Colonic mucosa (tissue), 4 donors: Measurements from ENCODE around the gene CREB5. TPM values are rescaled to one million over a fixed set of nuclear protein-coding genes. Genes with fewer than 3 reads are reported as not detected.

Experiments
- DNase-seq: peaks from one replicate; pipeline ENCODE4 v3.0.0-alpha.2; 2020
- H3K27ac ChIP-seq: fragments of 200-600 bp; one replicate; pipeline ENCODE4 v1.8.0; 2021
- H3K27me3 ChIP-seq: fragments of 200-600 bp; one replicate; pipeline ENCODE4 v1.8.0; 2021
- H3K36me3 ChIP-seq: fragments of 200-600 bp; one replicate; pipeline ENCODE4 v1.8.0; 2021
- H3K4me1 ChIP-seq: fragments of 200-600 bp; one replicate; pipeline ENCODE4 v1.8.0; 2021; ENCODE audit warnings: mild to moderate bottlenecking
- H3K4me3 ChIP-seq: fragments of 200-600 bp; one replicate; pipeline ENCODE4 v1.8.0; 2021
- H3K9ac ChIP-seq, 2 donors: one replicate each; pipeline ENCODE4 v1.7.0; 2013; ENCODE audit warnings: control low read depth in 2 of 2, low read depth in 2 of 2, low read length in 2 of 2
- H3K9me3 ChIP-seq: fragments of 200-600 bp; one replicate; pipeline ENCODE4 v1.8.0; 2021
- intact Hi-C: fragments of 100-400 bp; cut with DNase I; formaldehyde crosslinking; loops from one replicate; pipeline ENCODE4 v1.14.1; 2022
- total RNA-seq, 2 donors: library from RNA; stranded (reverse); fragmentation: NEBNext Ultra II Directional in 1 of 2; extraction: Animal tissue kit (Norgen Biotek cat#: 25700) in 1 of 2; gene quantifications; one replicate each; pipeline ENCODE4 v1.2.1, GENCODE V29; 2021
- TF ChIP-seq, protein P1 (sequence below): fragments of 200-600 bp; IDR thresholded peaks from one replicate; pipeline ENCODE4 v1.8.0; 2022; ENCODE audit warnings: antibody characterized with exemption, mild to moderate bottlenecking
- donor health status: healthy.
- donor health status: DM: no; HTN: no; CAD: no.
- donor health status: DM: no; HTN: no; CAD: no.

The CREB5 gene
- total RNA-seq, 2 donors from 2014 or later = 0.54 to 3.6 TPM

DNA sequence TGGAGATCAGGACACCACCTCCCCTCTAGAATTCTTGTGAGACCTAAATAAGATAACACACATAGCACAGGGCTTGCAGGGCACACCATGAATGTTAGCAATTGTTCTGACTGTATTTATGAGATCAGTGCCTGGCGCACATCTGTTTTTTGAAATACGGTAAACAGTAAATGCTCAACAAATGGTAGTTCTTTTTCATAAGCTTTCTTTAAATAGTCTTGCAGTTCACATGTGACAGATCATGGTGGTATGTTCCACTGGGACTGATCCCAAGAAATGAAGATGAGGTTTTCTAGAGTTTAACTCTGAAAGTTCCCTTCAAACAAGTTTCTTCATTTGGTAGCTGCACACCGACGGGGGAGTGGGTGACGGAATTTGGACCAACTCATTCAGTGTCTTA lies 34.8 kb downstream of the CREB5 start:
- Histone ChIP-seq H3K4me1 (no peaks in the 10 kb centered on the region), H3K36me3 (no peaks in the 10 kb centered on the region), H3K4me3 (no peak overlapping the region), H3K9me3 (no peaks in the 10 kb centered on the region), H3K27me3 (no peaks in the 10 kb centered on the region), H3K9ac (no peak overlapping the region), H3K27ac (no peak overlapping the region)
- TF ChIP-seq, protein P1, sequence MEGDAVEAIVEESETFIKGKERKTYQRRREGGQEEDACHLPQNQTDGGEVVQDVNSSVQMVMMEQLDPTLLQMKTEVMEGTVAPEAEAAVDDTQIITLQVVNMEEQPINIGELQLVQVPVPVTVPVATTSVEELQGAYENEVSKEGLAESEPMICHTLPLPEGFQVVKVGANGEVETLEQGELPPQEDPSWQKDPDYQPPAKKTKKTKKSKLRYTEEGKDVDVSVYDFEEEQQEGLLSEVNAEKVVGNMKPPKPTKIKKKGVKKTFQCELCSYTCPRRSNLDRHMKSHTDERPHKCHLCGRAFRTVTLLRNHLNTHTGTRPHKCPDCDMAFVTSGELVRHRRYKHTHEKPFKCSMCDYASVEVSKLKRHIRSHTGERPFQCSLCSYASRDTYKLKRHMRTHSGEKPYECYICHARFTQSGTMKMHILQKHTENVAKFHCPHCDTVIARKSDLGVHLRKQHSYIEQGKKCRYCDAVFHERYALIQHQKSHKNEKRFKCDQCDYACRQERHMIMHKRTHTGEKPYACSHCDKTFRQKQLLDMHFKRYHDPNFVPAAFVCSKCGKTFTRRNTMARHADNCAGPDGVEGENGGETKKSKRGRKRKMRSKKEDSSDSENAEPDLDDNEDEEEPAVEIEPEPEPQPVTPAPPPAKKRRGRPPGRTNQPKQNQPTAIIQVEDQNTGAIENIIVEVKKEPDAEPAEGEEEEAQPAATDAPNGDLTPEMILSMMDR = no peak
- DNase-seq = no peak
- intact Hi-C loops = no loop called here

DNA sequence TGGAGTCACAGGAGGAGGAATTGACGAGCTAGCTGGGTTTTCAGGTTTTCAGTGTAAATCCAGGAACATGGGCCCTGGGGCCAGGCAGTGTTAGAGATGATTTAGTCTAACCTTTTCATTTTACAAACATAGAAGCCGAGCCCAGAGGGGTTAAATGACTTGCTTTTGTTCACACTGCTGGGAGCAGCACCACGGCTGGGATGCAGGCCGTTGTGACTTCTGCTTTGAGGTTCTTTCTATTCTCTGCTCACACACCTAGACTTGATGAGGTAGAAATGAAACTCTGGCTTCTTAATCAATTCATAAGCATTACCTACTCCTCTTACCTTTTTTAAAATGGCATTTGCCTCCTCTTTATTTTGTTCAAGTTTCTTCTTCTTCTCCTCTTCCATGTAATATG lies 36.4 kb downstream of the CREB5 start:
- intact Hi-C loops = no loop called here
- TF ChIP-seq, protein P1 = no peak
- no peak overlapping the region for H3K4me3 ChIP-seq
- H3K9ac ChIP-seq = no peak overlapping the region
- DNase-seq = no peak
- H3K9me3 ChIP-seq = no peaks in the 10 kb centered on the region
- no peak overlapping the region for H3K27ac ChIP-seq
- no peaks in the 10 kb centered on the region for H3K27me3 ChIP-seq
- no peaks in the 10 kb centered on the region for H3K36me3 ChIP-seq
- no peaks in the 10 kb centered on the region for H3K4me1 ChIP-seq

DNA sequence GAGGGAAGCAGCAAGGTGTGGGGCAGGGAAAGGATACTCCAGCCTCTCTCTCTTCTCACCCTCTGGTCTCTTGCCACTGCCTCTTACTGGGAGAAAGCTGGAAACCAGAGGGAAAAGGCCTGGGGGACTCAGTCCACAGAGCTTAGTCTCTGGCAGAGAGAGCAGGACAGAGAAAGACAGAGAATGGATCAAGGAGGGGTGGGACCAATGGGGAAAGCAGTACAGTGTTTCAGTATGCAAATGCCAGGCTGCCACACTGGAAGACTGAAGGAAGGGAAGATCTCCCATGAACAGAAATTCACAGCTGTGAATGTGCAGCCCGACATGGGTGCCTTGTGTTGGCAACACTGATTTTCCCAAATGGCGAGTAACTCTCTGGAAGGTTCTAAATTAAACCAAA lies 40.4 kb downstream of the CREB5 start:
- intact Hi-C loops = no loop called here
- TF ChIP-seq, protein P1 = no peak
- DNase-seq = no peak
- no peak overlapping the region for H3K9ac ChIP-seq
- H3K27ac ChIP-seq = no peak overlapping the region
- no peaks in the 10 kb centered on the region for H3K36me3 ChIP-seq
- no peak overlapping the region for H3K4me3 ChIP-seq
- H3K9me3 ChIP-seq = no peaks in the 10 kb centered on the region
- no peaks in the 10 kb centered on the region for H3K27me3 ChIP-seq
- H3K4me1 ChIP-seq = no peaks in the 10 kb centered on the region

DNA sequence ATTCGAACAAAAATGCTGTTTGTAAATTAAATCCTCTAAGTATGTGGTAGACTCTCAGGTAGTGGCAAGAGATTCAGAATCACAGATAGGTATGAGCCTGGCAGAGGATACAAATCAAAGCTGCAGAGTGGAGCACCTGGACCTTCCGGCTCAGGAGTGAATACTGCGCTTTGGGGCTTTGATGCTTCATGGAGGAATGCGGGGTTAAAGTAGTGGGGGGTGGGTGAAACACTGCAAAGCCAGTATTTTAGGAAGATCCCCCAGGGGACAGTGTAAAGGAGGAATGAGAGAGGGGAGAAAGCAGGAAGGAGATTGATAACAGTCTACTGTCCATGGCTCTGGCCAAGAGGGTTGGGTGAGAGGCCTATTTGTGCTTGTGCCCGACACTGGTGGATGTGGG lies 43.2 kb downstream of the CREB5 start:
- no peak for DNase-seq
- Histone ChIP-seq H3K36me3 (no peaks in the 10 kb centered on the region), H3K9ac (no peak overlapping the region), H3K4me1 (no peaks in the 10 kb centered on the region), H3K27ac (no peak overlapping the region), H3K9me3 (no peaks in the 10 kb centered on the region), H3K4me3 (no peak overlapping the region), H3K27me3 (no peaks in the 10 kb centered on the region)
- intact Hi-C loops = no loop called here
- TF ChIP-seq, protein P1 = no peak

DNA sequence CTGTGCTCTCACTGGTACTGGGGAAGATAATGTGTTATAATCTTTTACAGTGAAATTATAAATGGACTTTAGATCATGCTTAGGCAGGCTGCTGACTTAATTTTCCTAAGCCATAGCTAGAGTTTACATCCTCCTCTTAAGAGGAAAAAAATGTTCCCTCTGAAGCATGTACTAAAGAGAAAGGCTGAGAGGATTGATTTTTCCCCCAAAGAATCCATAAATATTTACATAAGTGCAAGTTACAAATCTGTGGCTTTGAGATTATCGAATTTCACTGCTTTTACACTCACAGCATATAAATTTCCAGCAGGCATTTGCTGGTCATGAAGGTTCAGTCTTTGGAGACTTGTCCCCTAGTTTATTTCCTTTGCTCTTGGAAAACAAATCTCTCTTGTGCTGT lies 43.7 kb downstream of the CREB5 start:
- TF ChIP-seq, protein P1 = no peak
- Histone ChIP-seq H3K4me1 (no peaks in the 10 kb centered on the region), H3K9me3 (no peaks in the 10 kb centered on the region), H3K9ac (no peak overlapping the region), H3K27me3 (no peaks in the 10 kb centered on the region), H3K36me3 (no peaks in the 10 kb centered on the region), H3K4me3 (no peak overlapping the region), H3K27ac (no peak overlapping the region)
- intact Hi-C loops = no loop called here
- DNase-seq = no peak

DNA sequence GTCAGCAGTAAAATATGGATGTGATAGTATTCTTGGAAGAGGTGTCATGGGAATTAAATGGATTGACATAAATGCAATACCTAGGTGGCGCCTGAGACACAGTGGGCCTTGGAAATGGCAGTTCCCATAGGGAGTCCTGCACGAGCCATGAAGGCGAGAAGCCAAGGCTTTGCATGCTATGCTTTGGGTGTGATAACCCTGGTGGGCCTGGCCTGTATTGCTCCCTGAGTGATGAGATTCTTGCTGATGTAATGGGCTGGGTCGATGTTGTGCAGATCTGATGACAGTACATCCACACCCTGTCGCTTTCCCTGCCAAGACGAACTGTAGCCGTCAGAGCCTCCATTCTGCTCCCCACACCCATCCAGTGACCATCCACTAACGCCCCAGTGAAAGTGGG lies 46.4 kb downstream of the CREB5 start:
- no peaks in the 10 kb centered on the region for H3K27me3 ChIP-seq
- H3K9ac ChIP-seq = no peak overlapping the region
- no peaks in the 10 kb centered on the region for H3K4me1 ChIP-seq
- no peak overlapping the region for H3K4me3 ChIP-seq
- H3K9me3 ChIP-seq = no peaks in the 10 kb centered on the region
- no peaks in the 10 kb centered on the region for H3K36me3 ChIP-seq
- TF ChIP-seq, protein P1 = no peak
- H3K27ac ChIP-seq = no peak overlapping the region
- DNase-seq = no peak
- intact Hi-C loops = no loop called here
